T-helper 17 cell (primary cell): Measurements from ENCODE around the gene ALG14. TPM values are rescaled to one million over a fixed set of nuclear protein-coding genes. Genes with fewer than 3 reads are reported as not detected.

Source experiments
- ATAC-seq: fragments of 150-1000 bp; cut with Tn5 transposase; 2 replicates; pipeline ENCODE4 v1.10.0; 2021; ENCODE audit warnings: mild to moderate bottlenecking, moderate library complexity
- DNase-seq, 3 donors: peaks; one replicate each; pipeline versions ENCODE4 v3.0.0 to v3.0.0-alpha.2; 2020 to 2021
- H3K9me3 ChIP-seq: one replicate; pipeline ENCODE4 v1.7.0; 2013; ENCODE audit warnings: low read length, mild to moderate bottlenecking; ENCODE audit not compliant: control insufficient read depth, poor library complexity, severe bottlenecking
- H3K27ac Mint-ChIP-seq: one replicate; pipeline ENCODE4 v1.8.0; 2022; ENCODE audit warnings: mild to moderate bottlenecking, moderate library complexity, mixed read lengths
- H3K27me3 Mint-ChIP-seq: one replicate; pipeline ENCODE4 v1.8.0; 2022; ENCODE audit warnings: mixed read lengths
- H3K36me3 Mint-ChIP-seq: one replicate; pipeline ENCODE4 v1.8.0; 2022; ENCODE audit warnings: low read depth, mixed read lengths
- H3K4me1 Mint-ChIP-seq: one replicate; pipeline ENCODE4 v1.8.0; 2022; ENCODE audit warnings: mild to moderate bottlenecking, mixed read lengths
- H3K4me3 Mint-ChIP-seq: one replicate; pipeline ENCODE4 v1.8.0; 2022; ENCODE audit warnings: mild to moderate bottlenecking, moderate library complexity, mixed read lengths
- total RNA-seq, 4 donors: library from RNA in 2 of 4; stranded (reverse) in 2 of 4; gene quantifications; one replicate each; pipeline ENCODE4 v1.2.3 and lab custom pipeline; 2022 to 2026

ALG14 gene
- total RNA-seq, 2 donors from 2014 or later = 1.5 to 1.8 TPM

- no peaks in the 10 kb centered on the region for H3K27me3 Mint-ChIP-seq
- no peak for ATAC-seq
- peaks cover 7% of the 10 kb centered on the region for H3K36me3 Mint-ChIP-seq
These were observed 82.8 kb downstream of the ALG14 start for GRCh38 chr1:94989911-94990473.

DNA sequence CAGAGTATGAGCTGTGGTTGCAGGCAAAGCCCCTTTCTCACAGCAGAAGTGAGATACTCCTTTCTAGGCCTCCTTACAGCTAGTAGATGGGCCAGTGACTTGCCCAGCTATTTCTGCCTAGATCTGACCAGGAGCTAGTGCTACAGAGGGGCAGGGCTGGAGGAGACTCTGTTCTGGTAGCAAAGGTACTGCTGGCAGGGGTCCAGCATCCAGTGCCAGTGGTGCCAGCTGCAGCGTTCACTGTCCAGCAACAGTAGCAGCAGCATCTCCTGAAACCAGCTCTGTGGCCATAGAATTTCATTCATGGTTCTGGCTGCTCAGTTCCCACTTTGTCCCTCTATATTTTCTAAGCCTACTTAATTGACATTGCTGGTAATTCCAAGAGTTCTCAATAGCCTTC lies 83.4 kb downstream of the ALG14 start:
- ATAC-seq (no peak), DNase-seq (no peak)
- Mint-ChIP-seq H3K27me3 (no peaks in the 10 kb centered on the region), H3K4me3 (no peak overlapping the region), H3K4me1 (peaks cover 8% of the 10 kb centered on the region), H3K36me3 (peaks cover 7% of the 10 kb centered on the region), H3K27ac (no peak overlapping the region)
- H3K9me3 ChIP-seq = no peaks in the 10 kb centered on the region

More at GRCh38 chr1:94989911-94990473, 82.8 kb downstream of the ALG14 start:
- Mint-ChIP-seq H3K4me3 (no peak overlapping the region), H3K27ac (no peak overlapping the region), H3K4me1 (peaks cover 8% of the 10 kb centered on the region)
- no peak for DNase-seq
- H3K9me3 ChIP-seq = no peaks in the 10 kb centered on the region

DNA sequence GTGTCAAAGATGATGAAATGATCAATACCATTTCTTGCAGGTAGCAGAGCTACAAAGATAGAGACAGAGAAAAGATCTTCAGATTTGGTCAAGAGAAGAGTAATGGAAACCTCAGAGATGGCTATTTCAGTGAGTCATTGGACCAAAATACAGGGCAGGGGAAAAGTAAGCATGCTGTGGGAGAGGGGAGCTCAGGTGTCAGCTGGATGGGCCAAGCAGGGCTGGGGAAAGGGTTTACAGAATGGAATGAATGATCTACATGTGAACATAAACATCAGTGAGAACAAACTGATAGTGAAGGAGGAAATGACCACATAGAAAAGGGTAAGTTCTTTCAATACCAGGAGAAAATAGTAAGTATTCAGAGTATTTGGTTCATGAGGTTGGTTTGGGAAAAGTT lies 84.4 kb downstream of the ALG14 start:
- peaks cover 7% of the 10 kb centered on the region for H3K4me1 Mint-ChIP-seq
- no peak for ATAC-seq
- H3K36me3 Mint-ChIP-seq = peaks cover 7% of the 10 kb centered on the region
- no peak overlapping the region for H3K27ac Mint-ChIP-seq
- no peaks in the 10 kb centered on the region for H3K27me3 Mint-ChIP-seq
- H3K4me3 Mint-ChIP-seq = no peak overlapping the region
- H3K9me3 ChIP-seq = no peaks in the 10 kb centered on the region
- no peak for DNase-seq

- H3K4me3 Mint-ChIP-seq = no peak overlapping the region
- H3K27me3 Mint-ChIP-seq = no peaks in the 10 kb centered on the region
These were observed 86.0 kb downstream of the ALG14 start for GRCh38 chr1:94986783-94987182.

DNA sequence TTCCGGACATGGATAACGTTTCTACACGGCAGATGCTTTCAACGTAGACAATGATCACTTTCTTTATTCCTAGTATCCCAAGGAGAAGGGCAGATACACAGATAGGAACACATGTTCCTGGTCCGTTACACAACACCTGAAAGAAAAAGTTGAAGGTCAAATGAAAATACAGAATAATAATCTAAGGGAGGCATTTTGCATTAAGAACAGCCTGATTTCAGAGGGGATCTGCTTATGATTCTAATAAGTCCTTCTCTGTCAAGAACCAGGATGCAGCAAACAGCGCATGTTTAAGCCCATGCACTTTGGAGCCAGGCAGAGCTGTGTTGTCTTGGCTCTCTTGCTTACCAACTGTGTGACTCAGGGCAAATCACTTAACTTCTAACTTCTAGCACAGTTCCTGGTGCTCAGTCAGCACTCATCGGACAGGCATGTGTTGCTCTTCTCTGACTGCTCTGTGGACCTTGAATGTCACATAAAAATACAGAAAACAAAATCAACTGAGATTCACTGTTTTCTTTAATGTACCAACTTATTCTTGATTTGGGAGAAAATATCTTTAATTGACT lies 89.5 kb downstream of the ALG14 start:
- Mint-ChIP-seq H3K27ac (no peak overlapping the region), H3K36me3 (peaks cover 4% of the 10 kb centered on the region), H3K4me1 (peaks cover 9% of the 10 kb centered on the region), H3K27me3 (no peaks in the 10 kb centered on the region), H3K4me3 (no peak overlapping the region)
- no peak for ATAC-seq
- DNase-seq = no peak
- no peaks in the 10 kb centered on the region for H3K9me3 ChIP-seq

More at GRCh38 chr1:94986783-94987182, 86.0 kb downstream of the ALG14 start:
- H3K9me3 ChIP-seq = no peaks in the 10 kb centered on the region
- DNase-seq = no peak
- no peak for ATAC-seq
- Mint-ChIP-seq H3K27ac (no peak overlapping the region), H3K36me3 (peaks cover 3% of the 10 kb centered on the region), H3K4me1 (peaks cover 4% of the 10 kb centered on the region)

DNA sequence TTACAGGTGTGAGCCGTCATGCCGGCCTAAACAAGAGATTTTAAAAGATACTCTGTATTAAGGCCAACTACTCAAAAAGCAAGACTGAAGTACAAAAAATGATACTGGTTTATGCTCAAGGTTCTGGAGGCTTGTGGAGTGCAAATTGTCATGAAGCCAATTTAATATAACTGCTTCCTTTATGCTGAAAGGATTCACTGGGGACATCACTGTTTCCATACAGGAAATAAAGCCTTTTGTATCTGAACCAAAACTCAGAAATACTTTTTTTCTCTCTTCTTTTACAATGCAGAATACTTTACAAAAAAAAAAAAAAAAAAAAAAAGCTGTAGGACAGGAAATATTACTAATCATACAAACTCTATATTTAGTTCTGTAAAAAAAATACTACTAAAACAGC lies 90.4 kb downstream of the ALG14 start:
- H3K9me3 ChIP-seq = no peaks in the 10 kb centered on the region
- H3K27ac Mint-ChIP-seq = no peak overlapping the region
- no peak overlapping the region for H3K4me3 Mint-ChIP-seq
- ATAC-seq (no peak), DNase-seq (no peak)
- peaks cover 8% of the 10 kb centered on the region for H3K4me1 Mint-ChIP-seq
- peaks cover 4% of the 10 kb centered on the region for H3K36me3 Mint-ChIP-seq
- H3K27me3 Mint-ChIP-seq = no peaks in the 10 kb centered on the region

- ATAC-seq = no peak
- H3K4me1 Mint-ChIP-seq = peaks cover 8% of the 10 kb centered on the region
- peaks cover 4% of the 10 kb centered on the region for H3K36me3 Mint-ChIP-seq
- no peak for DNase-seq
- H3K9me3 ChIP-seq = no peaks in the 10 kb centered on the region
- H3K27ac Mint-ChIP-seq = no peak overlapping the region
- no peaks in the 10 kb centered on the region for H3K27me3 Mint-ChIP-seq
- no peak overlapping the region for H3K4me3 Mint-ChIP-seq
These were observed 91.2 kb downstream of the ALG14 start for GRCh38 chr1:94981575-94981973.

GRCh38 chr1:94980582-94981574 lies 91.9 kb downstream of the ALG14 start:
- DNase-seq (no peak), ATAC-seq (no peak)
- H3K4me3 Mint-ChIP-seq = no peak overlapping the region
- peaks cover 4% of the 10 kb centered on the region for H3K36me3 Mint-ChIP-seq
- H3K4me1 Mint-ChIP-seq = peaks cover 8% of the 10 kb centered on the region
- no peaks in the 10 kb centered on the region for H3K9me3 ChIP-seq
- H3K27ac Mint-ChIP-seq = no peak overlapping the region
- H3K27me3 Mint-ChIP-seq = no peaks in the 10 kb centered on the region

GRCh38 chr1:94979656-94980581 lies 92.8 kb downstream of the ALG14 start:
- no peaks in the 10 kb centered on the region for H3K9me3 ChIP-seq
- no peak overlapping the region for H3K4me3 Mint-ChIP-seq
- peaks cover 8% of the 10 kb centered on the region for H3K4me1 Mint-ChIP-seq
- no peak for DNase-seq
- H3K36me3 Mint-ChIP-seq = peaks cover 4% of the 10 kb centered on the region
- H3K27me3 Mint-ChIP-seq = no peaks in the 10 kb centered on the region
- no peak overlapping the region for H3K27ac Mint-ChIP-seq
- ATAC-seq = no peak

- Mint-ChIP-seq H3K36me3 (peaks cover 4% of the 10 kb centered on the region), H3K4me3 (no peak overlapping the region), H3K4me1 (peaks cover 8% of the 10 kb centered on the region), H3K27me3 (no peaks in the 10 kb centered on the region), H3K27ac (no peak overlapping the region)
- H3K9me3 ChIP-seq = no peaks in the 10 kb centered on the region
- DNase-seq (no peak), ATAC-seq (no peak)
These were observed 93.6 kb downstream of the ALG14 start for GRCh38 chr1:94979131-94979530.

DNA sequence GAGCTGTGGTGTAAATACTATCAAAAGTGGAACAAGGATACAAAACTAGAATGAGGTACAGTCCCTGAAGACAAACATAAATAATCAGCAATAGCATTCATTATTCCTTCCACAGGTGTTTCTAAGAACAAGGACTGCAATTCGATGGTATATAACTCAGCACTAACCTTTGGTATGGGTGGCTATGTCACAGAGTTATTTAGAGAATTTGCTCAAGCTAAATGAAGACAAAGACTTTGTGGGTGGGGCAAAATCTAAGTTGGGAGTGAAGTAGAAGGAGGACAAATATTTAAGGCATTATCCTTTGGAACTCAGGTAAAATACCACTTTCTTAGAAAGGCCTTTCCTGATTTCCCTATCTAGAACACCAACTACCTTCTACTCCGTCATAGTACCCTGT lies 94.3 kb downstream of the ALG14 start:
- no peak overlapping the region for H3K27ac Mint-ChIP-seq
- H3K27me3 Mint-ChIP-seq = no peaks in the 10 kb centered on the region

GRCh38 chr1:94976971-94977548 lies 95.7 kb downstream of the ALG14 start:
- Mint-ChIP-seq H3K27ac (no peak overlapping the region), H3K36me3 (peaks cover 4% of the 10 kb centered on the region), H3K4me3 (no peak overlapping the region), H3K27me3 (no peaks in the 10 kb centered on the region), H3K4me1 (peaks cover 8% of the 10 kb centered on the region)
- ATAC-seq (no peak), DNase-seq (no peak)
- no peaks in the 10 kb centered on the region for H3K9me3 ChIP-seq

More for the DNA sequence above, 94.3 kb downstream of the ALG14 start:
- H3K4me1 Mint-ChIP-seq = peaks cover 8% of the 10 kb centered on the region
- no peak overlapping the region for H3K4me3 Mint-ChIP-seq
- no peak for DNase-seq
- no peak for ATAC-seq
- H3K36me3 Mint-ChIP-seq = peaks cover 4% of the 10 kb centered on the region
- H3K9me3 ChIP-seq = no peaks in the 10 kb centered on the region
